HL-60 (cell line): ENCODE measurements around the gene CHURC1.

Experiments used
- GABPA ChIP-seq: IDR thresholded peaks from 2 replicates; pipeline ENCODE4 v1.6.1; 2012; ENCODE audit warnings: low read depth
- POLR2AphosphoS5 ChIP-seq: IDR thresholded peaks from 2 replicates; pipeline ENCODE4 v1.6.1; 2012; ENCODE audit warnings: low read depth
- REST ChIP-seq: IDR thresholded peaks from 2 replicates; pipeline ENCODE4 v1.6.1; 2012; ENCODE audit warnings: low read depth; ENCODE audit not compliant: insufficient replicate concordance
- SPI1 ChIP-seq: IDR thresholded peaks from 2 replicates; pipeline ENCODE4 v1.6.1; 2012; ENCODE audit warnings: low read depth, mild to moderate bottlenecking, borderline replicate concordance
- TF ChIP-seq, protein P1 (sequence below): IDR thresholded peaks from one replicate; pipeline ENCODE4 v1.5.1; 2011; ENCODE audit warnings: low read length, control low read depth, inconsistent platforms; ENCODE audit not compliant: insufficient read depth

- TF ChIP-seq, protein P1, sequence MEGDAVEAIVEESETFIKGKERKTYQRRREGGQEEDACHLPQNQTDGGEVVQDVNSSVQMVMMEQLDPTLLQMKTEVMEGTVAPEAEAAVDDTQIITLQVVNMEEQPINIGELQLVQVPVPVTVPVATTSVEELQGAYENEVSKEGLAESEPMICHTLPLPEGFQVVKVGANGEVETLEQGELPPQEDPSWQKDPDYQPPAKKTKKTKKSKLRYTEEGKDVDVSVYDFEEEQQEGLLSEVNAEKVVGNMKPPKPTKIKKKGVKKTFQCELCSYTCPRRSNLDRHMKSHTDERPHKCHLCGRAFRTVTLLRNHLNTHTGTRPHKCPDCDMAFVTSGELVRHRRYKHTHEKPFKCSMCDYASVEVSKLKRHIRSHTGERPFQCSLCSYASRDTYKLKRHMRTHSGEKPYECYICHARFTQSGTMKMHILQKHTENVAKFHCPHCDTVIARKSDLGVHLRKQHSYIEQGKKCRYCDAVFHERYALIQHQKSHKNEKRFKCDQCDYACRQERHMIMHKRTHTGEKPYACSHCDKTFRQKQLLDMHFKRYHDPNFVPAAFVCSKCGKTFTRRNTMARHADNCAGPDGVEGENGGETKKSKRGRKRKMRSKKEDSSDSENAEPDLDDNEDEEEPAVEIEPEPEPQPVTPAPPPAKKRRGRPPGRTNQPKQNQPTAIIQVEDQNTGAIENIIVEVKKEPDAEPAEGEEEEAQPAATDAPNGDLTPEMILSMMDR, result no peak
- TF ChIP-seq POLR2AphosphoS5 (no peak), REST (no peak), GABPA (no peak), SPI1 (no peak)
Observed at GRCh38 chr14:64979336-64980074, 65.2 kb downstream of the CHURC1 start.
